Ishikawa (cell line): ENCODE measurements around the gene DOCK2.

Experiments
- CEBPB ChIP-seq: IDR thresholded peaks from 2 replicates; pipeline ENCODE4 v1.6.1; 2012
- CREB1 ChIP-seq: IDR thresholded peaks from 2 replicates; pipeline ENCODE4 v1.6.1; 2012; ENCODE audit warnings: low read depth
- EGR1 ChIP-seq: IDR thresholded peaks from 2 replicates; pipeline ENCODE4 v1.6.1; 2012
- EP300 ChIP-seq: IDR thresholded peaks from 2 replicates; pipeline ENCODE4 v1.6.1; 2012; ENCODE audit warnings: borderline replicate concordance
- FOXM1 ChIP-seq: IDR thresholded peaks from 2 replicates; pipeline ENCODE4 v1.6.1; 2012; ENCODE audit warnings: low read depth, borderline replicate concordance
- MAX ChIP-seq: IDR thresholded peaks from 2 replicates; pipeline ENCODE4 v1.6.1; 2012
- RAD21 ChIP-seq: IDR thresholded peaks from 2 replicates; pipeline ENCODE4 v1.6.1; 2012; ENCODE audit warnings: low read depth
- TAF1 ChIP-seq: IDR thresholded peaks from 2 replicates; pipeline ENCODE4 v1.6.1; 2012; ENCODE audit warnings: low read depth, mild to moderate bottlenecking
- YY1 ChIP-seq: IDR thresholded peaks from 2 replicates; pipeline ENCODE4 v1.6.1; 2012; ENCODE audit warnings: low read depth
- ZBTB7A ChIP-seq: IDR thresholded peaks from 2 replicates; pipeline ENCODE4 v1.6.1; 2012; ENCODE audit warnings: low read depth
- TF ChIP-seq, protein P1 (sequence below): IDR thresholded peaks from 2 replicates; pipeline ENCODE4 v1.6.1; 2012; ENCODE audit warnings: low read depth, mild to moderate bottlenecking

DNA sequence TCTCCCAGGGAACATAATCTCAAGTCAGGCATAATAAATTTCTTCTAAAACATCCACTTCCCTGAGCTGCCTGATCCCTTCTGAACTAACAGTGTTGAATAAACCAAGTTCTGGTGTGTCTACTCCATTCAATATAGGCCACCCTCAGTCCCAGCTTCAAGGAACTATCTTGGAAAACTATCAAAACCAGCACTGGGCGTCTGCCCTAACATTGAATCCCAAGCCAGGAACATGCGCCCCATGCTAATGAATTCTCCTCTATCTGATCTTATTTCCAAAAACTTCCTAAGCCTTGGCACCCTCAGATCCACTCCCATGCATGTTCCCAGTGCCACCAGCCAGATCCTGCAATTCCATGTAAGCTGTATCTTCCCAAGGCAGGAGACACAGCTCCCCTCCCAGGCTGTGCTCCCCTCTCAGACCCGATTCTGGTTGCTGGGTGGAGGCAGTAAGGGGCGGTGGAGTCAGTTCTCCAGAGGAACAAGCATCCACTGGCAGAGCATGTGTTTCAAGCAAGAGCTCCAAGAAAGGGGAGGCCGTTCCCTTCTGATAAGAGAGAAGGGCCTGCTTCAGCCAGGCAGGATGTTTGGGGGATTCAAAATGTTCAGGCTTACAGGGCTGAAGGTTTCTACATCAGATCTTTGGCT is 455.5 kb downstream of the DOCK2 start:
- no peak for TF ChIP-seq YY1
- TF ChIP-seq CREB1 = no peak
- TF ChIP-seq RAD21 = no peak
- no peak for TF ChIP-seq EP300
- no peak for TF ChIP-seq MAX
- no peak for TF ChIP-seq TAF1
- no peak for TF ChIP-seq CEBPB
- no peak for TF ChIP-seq FOXM1
- TF ChIP-seq EGR1 = no peak
- TF ChIP-seq, protein P1, sequence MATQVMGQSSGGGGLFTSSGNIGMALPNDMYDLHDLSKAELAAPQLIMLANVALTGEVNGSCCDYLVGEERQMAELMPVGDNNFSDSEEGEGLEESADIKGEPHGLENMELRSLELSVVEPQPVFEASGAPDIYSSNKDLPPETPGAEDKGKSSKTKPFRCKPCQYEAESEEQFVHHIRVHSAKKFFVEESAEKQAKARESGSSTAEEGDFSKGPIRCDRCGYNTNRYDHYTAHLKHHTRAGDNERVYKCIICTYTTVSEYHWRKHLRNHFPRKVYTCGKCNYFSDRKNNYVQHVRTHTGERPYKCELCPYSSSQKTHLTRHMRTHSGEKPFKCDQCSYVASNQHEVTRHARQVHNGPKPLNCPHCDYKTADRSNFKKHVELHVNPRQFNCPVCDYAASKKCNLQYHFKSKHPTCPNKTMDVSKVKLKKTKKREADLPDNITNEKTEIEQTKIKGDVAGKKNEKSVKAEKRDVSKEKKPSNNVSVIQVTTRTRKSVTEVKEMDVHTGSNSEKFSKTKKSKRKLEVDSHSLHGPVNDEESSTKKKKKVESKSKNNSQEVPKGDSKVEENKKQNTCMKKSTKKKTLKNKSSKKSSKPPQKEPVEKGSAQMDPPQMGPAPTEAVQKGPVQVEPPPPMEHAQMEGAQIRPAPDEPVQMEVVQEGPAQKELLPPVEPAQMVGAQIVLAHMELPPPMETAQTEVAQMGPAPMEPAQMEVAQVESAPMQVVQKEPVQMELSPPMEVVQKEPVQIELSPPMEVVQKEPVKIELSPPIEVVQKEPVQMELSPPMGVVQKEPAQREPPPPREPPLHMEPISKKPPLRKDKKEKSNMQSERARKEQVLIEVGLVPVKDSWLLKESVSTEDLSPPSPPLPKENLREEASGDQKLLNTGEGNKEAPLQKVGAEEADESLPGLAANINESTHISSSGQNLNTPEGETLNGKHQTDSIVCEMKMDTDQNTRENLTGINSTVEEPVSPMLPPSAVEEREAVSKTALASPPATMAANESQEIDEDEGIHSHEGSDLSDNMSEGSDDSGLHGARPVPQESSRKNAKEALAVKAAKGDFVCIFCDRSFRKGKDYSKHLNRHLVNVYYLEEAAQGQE = no peak
- TF ChIP-seq ZBTB7A = no peak
